Measurements from ENCODE around the gene RHEX.
"Not testable (repeated sequence)": the region's sequence is repeated elsewhere in the genome, so short reads cannot be mapped to it uniquely, and the experiment has no call there.

GRCh38 chr1:206052231-206052865, 625 bp upstream of the RHEX start:
- not testable (repeated sequence) for TF ChIP-seq CTCF (IDR thresholded peaks at IDR 0.05; ENCODE audit: low read depth, low read length); EZH2phosphoT487 (IDR thresholded peaks at IDR 0.05; ENCODE audit: low read depth)

All from OCI-LY3 (cell line).